Lung (tissue), 12 donors: ENCODE measurements around the gene FBXO9. TPM values are rescaled to one million over a fixed set of nuclear protein-coding genes. Genes with fewer than 3 reads are reported as not detected.
A peak's percentile ranks its signal among the peaks of the same experiment; 100 is the strongest.

Experiments
- ATAC-seq: fragments of 200-7000 bp; cut with Tn5 transposase; one replicate; pipeline ENCODE4 v1.9.1; 2020; ENCODE audit warnings: moderate number of reproducible peaks; ENCODE audit not compliant: insufficient read depth, low FRiP score
- DNase-seq, 3 donors: peaks; one replicate each; pipeline ENCODE4 v3.0.0-alpha.2; 2013 to 2017
- H3K27ac ChIP-seq, 2 donors: one replicate each; pipeline ENCODE4 v1.5.1; 2013; ENCODE audit warnings: mild to moderate bottlenecking in 2 of 2, moderate library complexity in 2 of 2, control low read depth in 1 of 2, inconsistent platforms in 1 of 2, low read depth in 1 of 2, low read length in 1 of 2
- H3K27me3 ChIP-seq, 3 donors: one replicate each; pipeline ENCODE4 v1.5.1; 2013; ENCODE audit warnings: low read length in 2 of 3; ENCODE audit not compliant: control insufficient read depth in 3 of 3, insufficient read depth in 3 of 3
- H3K36me3 ChIP-seq, 4 donors: one replicate each; pipeline ENCODE4 v1.5.1; 2013; ENCODE audit warnings: low read length in 4 of 4, mild to moderate bottlenecking in 1 of 4, moderate library complexity in 1 of 4; ENCODE audit not compliant: control insufficient read depth in 4 of 4, insufficient read depth in 4 of 4
- H3K4me1 ChIP-seq, 5 donors: one replicate each; pipeline ENCODE4 v1.5.1; 2013; ENCODE audit warnings: low read length in 5 of 5, mild to moderate bottlenecking in 2 of 5, moderate library complexity in 1 of 5; ENCODE audit not compliant: control insufficient read depth in 5 of 5, insufficient read depth in 5 of 5
- H3K4me3 ChIP-seq: one replicate; pipeline ENCODE4 v1.5.1; 2013; ENCODE audit warnings: mild to moderate bottlenecking, control low read depth, moderate library complexity
- H3K9ac ChIP-seq, 2 donors: one replicate each; pipeline ENCODE4 v1.5.1; 2013; ENCODE audit warnings: low read length in 2 of 2, control low read depth in 1 of 2; ENCODE audit not compliant: insufficient read depth in 1 of 2
- H3K9me3 ChIP-seq, 4 donors: one replicate each; pipeline ENCODE4 v1.5.1; 2013; ENCODE audit warnings: low read length in 3 of 4, mild to moderate bottlenecking in 1 of 4, moderate library complexity in 1 of 4; ENCODE audit not compliant: control insufficient read depth in 4 of 4, insufficient read depth in 3 of 4
- CTCF ChIP-seq: IDR thresholded peaks from 2 replicates; pipeline ENCODE4 v1.5.1; 2012; ENCODE audit warnings: mild to moderate bottlenecking; ENCODE audit errors: control extremely low read depth, extremely low read depth
- WGBS, 2 donors: extraction: QIAGEN DNeasy Blood & Tissue Kit; methylation state at CpG; one replicate each; pipeline ENCODE4 v1.1.7; 2013; 5-methylcytosine and 5-hydroxymethylcytosine counted together
- polyA plus RNA-seq, 2 donors: library from polyadenylated mRNA; stranded (reverse); fragments of 200-250 nt; gene quantifications; one replicate each; pipeline ENCODE4 v1.2.1, GENCODE V29; 2013
- total RNA-seq, 2 donors: library from RNA; depleted of rRNA in 1 of 2; stranded (reverse); fragments of >200 nt in 1 of 2; gene quantifications; one replicate each; pipeline ENCODE4 v1.2.1, GENCODE V29; 2014 to 2021
- donor health status: control.
- donor health status: control.
- donor health status: Bipolar disorder and iron deficiency.
- donor health status: healthy.
- donor health status: DM: yes; HTN: yes; CAD: no.

FBXO9 gene
- total and polyA plus RNA-seq, 4 donors, result 26.0 to 117 (median 70.7) TPM

- H3K9ac ChIP-seq, result no peak overlapping the region
- H3K27ac ChIP-seq, result peak overlapping the region in 1 of 2 donors; percentile 15
- H3K4me3 ChIP-seq, result no peak overlapping the region
- H3K27me3 ChIP-seq, result no peaks in the 10 kb centered on the region
- ATAC-seq (no peak), DNase-seq (no peak)
- peaks cover 0 to 4% (median 1%) of the 10 kb centered on the region in 4 donors for H3K9me3 ChIP-seq
- TF ChIP-seq CTCF, result no peak
- peaks cover 0 to 4% (median 0%) of the 10 kb centered on the region in 5 donors for H3K4me1 ChIP-seq
- 45 to 52% methylated on average over 1 of the region's 1 CpG for WGBS, 2 donors
- no peaks in the 10 kb centered on the region for H3K36me3 ChIP-seq
Observed at GRCh38 chr6:53112871-53113270, 47.7 kb downstream of the FBXO9 start.

GRCh38 chr6:53113742-53114141 lies 48.5 kb downstream of the FBXO9 start:
- Histone ChIP-seq H3K36me3 (no peaks in the 10 kb centered on the region), H3K27ac (no peak overlapping the region), H3K4me1 (peaks cover 0 to 4% (median 0%) of the 10 kb centered on the region in 5 donors), H3K4me3 (no peak overlapping the region), H3K9ac (no peak overlapping the region), H3K9me3 (peaks cover 0 to 4% (median 1%) of the 10 kb centered on the region in 4 donors), H3K27me3 (no peaks in the 10 kb centered on the region)
- no peak for TF ChIP-seq CTCF
- ATAC-seq (no peak), DNase-seq (no peak)
- 53 to 68% methylated on average over 4 of the region's 4 CpGs for WGBS, 2 donors

GRCh38 chr6:53115113-53115512 lies 49.9 kb downstream of the FBXO9 start:
- ATAC-seq (no peak), DNase-seq (no peak)
- Histone ChIP-seq H3K9me3 (peaks cover 0 to 4% (median 1%) of the 10 kb centered on the region in 4 donors), H3K27ac (no peak overlapping the region), H3K27me3 (no peaks in the 10 kb centered on the region), H3K4me1 (peaks cover 0 to 4% (median 0%) of the 10 kb centered on the region in 5 donors), H3K4me3 (no peak overlapping the region), H3K36me3 (no peaks in the 10 kb centered on the region), H3K9ac (no peak overlapping the region)
- no peak for TF ChIP-seq CTCF
- WGBS, 2 donors, result 91 to 95% methylated on average over 1 of the region's 1 CpG

- no peak for TF ChIP-seq CTCF
- peaks cover 0 to 4% (median 1%) of the 10 kb centered on the region in 4 donors for H3K9me3 ChIP-seq
- peaks cover 0 to 4% (median 0%) of the 10 kb centered on the region in 5 donors for H3K4me1 ChIP-seq
- H3K27ac ChIP-seq, result no peak overlapping the region
- no peak for ATAC-seq
- H3K4me3 ChIP-seq, result no peak overlapping the region
- WGBS, 2 donors, result 92 to 98% methylated on average over 2 of the region's 2 CpGs
- no peak overlapping the region for H3K9ac ChIP-seq
- DNase-seq, result no peak
- no peaks in the 10 kb centered on the region for H3K36me3 ChIP-seq
- H3K27me3 ChIP-seq, result no peaks in the 10 kb centered on the region
Observed at GRCh38 chr6:53115741-53116140, 50.5 kb downstream of the FBXO9 start.
